ENCODE data around the gene OR14K1. TPM values are rescaled to one million over a fixed set of nuclear protein-coding genes. Genes with fewer than 3 reads are reported as not detected.
"Not testable (repeated sequence)": the region's sequence is repeated elsewhere in the genome, so short reads cannot be mapped to it uniquely, and the experiment has no call there.

Gene OR14K1
- total and polyA plus RNA-seq, 2 experiments from 2014 or later = 0.31 TPM; not detected in 1

GRCh38 chr1:247710681-247711080, 27.7 kb upstream of the OR14K1 start:
- H2AFZ ChIP-seq; H3K4me3 ChIP-seq; H3K9me2 ChIP-seq (ENCODE audit: insufficient read depth); H3K4me3 Mint-ChIP-seq; H3K27me3 ChIP-seq (ENCODE audit: insufficient read depth); H3K4me2 ChIP-seq; H3K4me1 ChIP-seq (ENCODE audit: insufficient read depth); H3K36me3 Mint-ChIP-seq (ENCODE audit: low read depth); H3K36me3 ChIP-seq (ENCODE audit: insufficient read depth); H4K20me1 ChIP-seq (replicated peaks; ENCODE audit: insufficient read depth); H3K27ac ChIP-seq (ENCODE audit: low read depth); H3F3A ChIP-seq (replicated peaks; ENCODE audit: low read depth); DNase-seq (ENCODE audit: low spot score); ATAC-seq; H3K27ac Mint-ChIP-seq; H3K79me2 ChIP-seq (replicated peaks; ENCODE audit: insufficient read depth); H3K4me1 Mint-ChIP-seq; H3K27me3 Mint-ChIP-seq (ENCODE audit: insufficient read depth, low read depth, poor library complexity): not testable (repeated sequence)
- peaks cover 70% of the 10 kb centered on the region for H3K9me3 Mint-ChIP-seq

DNA sequence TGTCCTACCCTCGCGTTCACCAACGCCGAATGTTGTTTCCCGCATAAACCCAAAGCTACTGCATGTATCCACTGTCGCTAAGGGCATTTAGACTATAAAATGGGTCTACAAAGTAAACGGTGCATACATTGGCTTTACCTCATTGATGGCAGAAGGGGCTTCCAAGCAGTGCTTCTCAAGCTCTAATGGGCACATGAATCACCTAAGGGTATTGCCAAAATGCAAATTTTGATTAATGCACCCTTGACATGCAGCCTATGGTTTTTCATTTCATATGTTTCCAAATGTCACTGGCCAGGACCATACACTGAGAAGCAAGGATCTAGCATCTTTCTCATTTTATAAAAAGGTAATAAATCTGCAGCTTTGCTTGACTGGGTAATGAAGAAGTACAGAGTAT, 24.7 kb upstream of the OR14K1 start:
- no peaks in the 10 kb centered on the region for H3K4me1 Mint-ChIP-seq
- no peak for ATAC-seq

GRCh38 chr1:247716546-247716945, 21.9 kb upstream of the OR14K1 start, which contains the start of gene OR6F1:
TSS of gene OR6F1 (minus strand) at chr1:247716646. CDS start at chr1:247712755, 3,891 bp downstream.
- H3K9me2 ChIP-seq (ENCODE audit: insufficient read depth) = no peaks in the 10 kb centered on the region
- no peaks in the 10 kb centered on the region for H3F3A ChIP-seq (replicated peaks; ENCODE audit: low read depth)
- no peaks in the 10 kb centered on the region for H3K4me1 ChIP-seq (ENCODE audit: insufficient read depth)
- Mint-ChIP-seq H3K4me1 (no peaks in the 10 kb centered on the region), H3K4me3 (no peak within 1 kb of the TSS), H3K27ac (no peak within 1 kb of the TSS), H3K36me3 (ENCODE audit: low read depth) (peaks cover 3% of the 10 kb centered on the region; the same call in 1 of the 3 replicates), H3K9me3 (peaks cover 58% of the 10 kb centered on the region), H3K27me3 (ENCODE audit: insufficient read depth, low read depth, poor library complexity) (no peaks in the 10 kb centered on the region)
- no peaks in the 10 kb centered on the region for H3K36me3 ChIP-seq (ENCODE audit: insufficient read depth)
- H2AFZ ChIP-seq = no peak within 1 kb of the TSS
- H4K20me1 ChIP-seq (replicated peaks; ENCODE audit: insufficient read depth) = no peaks in the 10 kb centered on the region
- ATAC-seq (no peak), DNase-seq (ENCODE audit: low spot score) (no peak)
- H3K79me2 ChIP-seq (replicated peaks; ENCODE audit: insufficient read depth) = no peaks in the 10 kb centered on the region
- no peak within 1 kb of the TSS for H3K4me2 ChIP-seq
- no peak within 1 kb of the TSS for H3K27ac ChIP-seq (ENCODE audit: low read depth)
- H3K27me3 ChIP-seq (ENCODE audit: insufficient read depth) = no peaks in the 10 kb centered on the region
- H3K4me3 ChIP-seq = no peak within 1 kb of the TSS
- TF ChIP-seq, protein P1, sequence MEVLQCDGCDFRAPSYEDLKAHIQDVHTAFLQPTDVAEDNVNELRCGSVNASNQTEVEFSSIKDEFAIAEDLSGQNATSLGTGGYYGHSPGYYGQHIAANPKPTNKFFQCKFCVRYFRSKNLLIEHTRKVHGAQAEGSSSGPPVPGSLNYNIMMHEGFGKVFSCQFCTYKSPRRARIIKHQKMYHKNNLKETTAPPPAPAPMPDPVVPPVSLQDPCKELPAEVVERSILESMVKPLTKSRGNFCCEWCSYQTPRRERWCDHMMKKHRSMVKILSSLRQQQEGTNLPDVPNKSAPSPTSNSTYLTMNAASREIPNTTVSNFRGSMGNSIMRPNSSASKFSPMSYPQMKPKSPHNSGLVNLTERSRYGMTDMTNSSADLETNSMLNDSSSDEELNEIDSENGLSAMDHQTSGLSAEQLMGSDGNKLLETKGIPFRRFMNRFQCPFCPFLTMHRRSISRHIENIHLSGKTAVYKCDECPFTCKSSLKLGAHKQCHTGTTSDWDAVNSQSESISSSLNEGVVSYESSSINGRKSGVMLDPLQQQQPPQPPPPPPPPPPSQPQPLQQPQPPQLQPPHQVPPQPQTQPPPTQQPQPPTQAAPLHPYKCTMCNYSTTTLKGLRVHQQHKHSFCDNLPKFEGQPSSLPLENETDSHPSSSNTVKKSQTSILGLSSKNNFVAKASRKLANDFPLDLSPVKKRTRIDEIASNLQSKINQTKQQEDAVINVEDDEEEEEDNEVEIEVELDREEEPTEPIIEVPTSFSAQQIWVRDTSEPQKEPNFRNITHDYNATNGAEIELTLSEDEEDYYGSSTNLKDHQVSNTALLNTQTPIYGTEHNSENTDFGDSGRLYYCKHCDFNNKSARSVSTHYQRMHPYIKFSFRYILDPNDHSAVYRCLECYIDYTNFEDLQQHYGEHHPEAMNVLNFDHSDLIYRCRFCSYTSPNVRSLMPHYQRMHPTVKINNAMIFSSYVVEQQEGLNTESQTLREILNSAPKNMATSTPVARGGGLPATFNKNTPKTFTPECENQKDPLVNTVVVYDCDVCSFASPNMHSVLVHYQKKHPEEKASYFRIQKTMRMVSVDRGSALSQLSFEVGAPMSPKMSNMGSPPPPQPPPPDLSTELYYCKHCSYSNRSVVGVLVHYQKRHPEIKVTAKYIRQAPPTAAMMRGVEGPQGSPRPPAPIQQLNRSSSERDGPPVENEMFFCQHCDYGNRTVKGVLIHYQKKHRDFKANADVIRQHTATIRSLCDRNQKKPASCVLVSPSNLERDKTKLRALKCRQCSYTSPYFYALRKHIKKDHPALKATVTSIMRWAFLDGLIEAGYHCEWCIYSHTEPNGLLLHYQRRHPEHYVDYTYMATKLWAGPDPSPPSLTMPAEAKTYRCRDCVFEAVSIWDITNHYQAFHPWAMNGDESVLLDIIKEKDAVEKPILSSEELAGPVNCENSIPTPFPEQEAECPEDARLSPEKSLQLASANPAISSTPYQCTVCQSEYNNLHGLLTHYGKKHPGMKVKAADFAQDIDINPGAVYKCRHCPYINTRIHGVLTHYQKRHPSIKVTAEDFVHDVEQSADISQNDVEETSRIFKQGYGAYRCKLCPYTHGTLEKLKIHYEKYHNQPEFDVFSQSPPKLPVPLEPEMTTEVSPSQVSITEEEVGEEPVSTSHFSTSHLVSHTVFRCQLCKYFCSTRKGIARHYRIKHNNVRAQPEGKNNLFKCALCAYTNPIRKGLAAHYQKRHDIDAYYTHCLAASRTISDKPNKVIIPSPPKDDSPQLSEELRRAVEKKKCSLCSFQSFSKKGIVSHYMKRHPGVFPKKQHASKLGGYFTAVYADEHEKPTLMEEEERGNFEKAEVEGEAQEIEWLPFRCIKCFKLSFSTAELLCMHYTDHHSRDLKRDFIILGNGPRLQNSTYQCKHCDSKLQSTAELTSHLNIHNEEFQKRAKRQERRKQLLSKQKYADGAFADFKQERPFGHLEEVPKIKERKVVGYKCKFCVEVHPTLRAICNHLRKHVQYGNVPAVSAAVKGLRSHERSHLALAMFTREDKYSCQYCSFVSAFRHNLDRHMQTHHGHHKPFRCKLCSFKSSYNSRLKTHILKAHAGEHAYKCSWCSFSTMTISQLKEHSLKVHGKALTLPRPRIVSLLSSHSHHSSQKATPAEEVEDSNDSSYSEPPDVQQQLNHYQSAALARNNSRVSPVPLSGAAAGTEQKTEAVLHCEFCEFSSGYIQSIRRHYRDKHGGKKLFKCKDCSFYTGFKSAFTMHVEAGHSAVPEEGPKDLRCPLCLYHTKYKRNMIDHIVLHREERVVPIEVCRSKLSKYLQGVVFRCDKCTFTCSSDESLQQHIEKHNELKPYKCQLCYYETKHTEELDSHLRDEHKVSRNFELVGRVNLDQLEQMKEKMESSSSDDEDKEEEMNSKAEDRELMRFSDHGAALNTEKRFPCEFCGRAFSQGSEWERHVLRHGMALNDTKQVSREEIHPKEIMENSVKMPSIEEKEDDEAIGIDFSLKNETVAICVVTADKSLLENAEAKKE (CRISPR knock-in tag; IDR thresholded peaks at IDR 0.05) = no peak
- TF ChIP-seq ZNF114 (CRISPR knock-in tag; IDR thresholded peaks at IDR 0.05) = no peak
- no peak for TF ChIP-seq ETS1 (IDR thresholded peaks at IDR 0.05)
- no peak for TF ChIP-seq EZH2phosphoT487 (IDR thresholded peaks at IDR 0.05; ENCODE audit: unreplicated experiment)
- no peak for TF ChIP-seq STAT1 (IDR thresholded peaks at IDR 0.05; ENCODE audit: unreplicated experiment)
- no peak for TF ChIP-seq NANOG (IDR thresholded peaks at IDR 0.05; ENCODE audit: borderline replicate concordance)

More for the DNA sequence above, 24.7 kb upstream of the OR14K1 start:
- no peaks in the 10 kb centered on the region for H4K20me1 ChIP-seq (replicated peaks; ENCODE audit: insufficient read depth)
- no peaks in the 10 kb centered on the region for H3K27me3 ChIP-seq (ENCODE audit: insufficient read depth)
- H3K79me2 ChIP-seq (replicated peaks; ENCODE audit: insufficient read depth) = no peaks in the 10 kb centered on the region
- DNase-seq (ENCODE audit: low spot score) = no peak
- no peaks in the 10 kb centered on the region for H3K36me3 ChIP-seq (ENCODE audit: insufficient read depth)
- peaks cover 4% of the 10 kb centered on the region; the same call in 1 of the 3 replicates for H3K36me3 Mint-ChIP-seq (ENCODE audit: low read depth)
- H3K9me3 Mint-ChIP-seq = peaks cover 66% of the 10 kb centered on the region
- no peaks in the 10 kb centered on the region for H3K27me3 Mint-ChIP-seq (ENCODE audit: insufficient read depth, low read depth, poor library complexity)
- H3K4me3 ChIP-seq = no peak overlapping the region
- H3F3A ChIP-seq (replicated peaks; ENCODE audit: low read depth) = no peaks in the 10 kb centered on the region
- H2AFZ ChIP-seq = no peak overlapping the region
- H3K4me2 ChIP-seq = no peak overlapping the region
- TF ChIP-seq JUNB (IDR thresholded peaks at IDR 0.05; ENCODE audit: unreplicated experiment) (no peak), EZH2 (IDR thresholded peaks at IDR 0.05; ENCODE audit: low read depth, unreplicated experiment) (no peak), ETS1 (IDR thresholded peaks at IDR 0.05) (no peak)
- H3K27ac Mint-ChIP-seq = no peak overlapping the region
- no peaks in the 10 kb centered on the region for H3K9me2 ChIP-seq (ENCODE audit: insufficient read depth)
- H3K4me1 ChIP-seq (ENCODE audit: insufficient read depth) = no peaks in the 10 kb centered on the region
- no peak overlapping the region for H3K27ac ChIP-seq (ENCODE audit: low read depth)
- no peak overlapping the region for H3K4me3 Mint-ChIP-seq
